Glomerular visceral epithelial cell (primary cell): ENCODE measurements around the gene HMCN1.
A peak's percentile ranks its signal among the peaks of the same experiment; 100 is the strongest.
"Not testable (repeated sequence)": the region's sequence is repeated elsewhere in the genome, so short reads cannot be mapped to it uniquely, and the experiment has no call there.

Experiments
- DNase-seq: peaks from one replicate; pipeline ENCODE4 v3.0.0-alpha.2; 2016; ENCODE audit errors: extremely low spot score

HMCN1 gene

GRCh38 chr1:186202776-186203175 is 468.6 kb downstream of the HMCN1 start:
- no peak for DNase-seq

GRCh38 chr1:186206048-186206570 is 471.9 kb downstream of the HMCN1 start:
- DNase-seq: no peak

- DNase-seq: no peak
Measured at GRCh38 chr1:186207391-186208085, 473.3 kb downstream of the HMCN1 start.

- DNase-seq: no peak
Measured at GRCh38 chr1:186208405-186209129, 474.4 kb downstream of the HMCN1 start.

- no peak for DNase-seq
Measured at GRCh38 chr1:186210258-186210657, 476.1 kb downstream of the HMCN1 start.

- DNase-seq: not testable (repeated sequence)
Measured at GRCh38 chr1:186211583-186211982, 477.4 kb downstream of the HMCN1 start.

GRCh38 chr1:186212568-186213224 is 478.5 kb downstream of the HMCN1 start:
- peak; percentile 88 for DNase-seq

GRCh38 chr1:186213225-186213607 is 479.0 kb downstream of the HMCN1 start:
- DNase-seq: no peak

GRCh38 chr1:186214791-186215190 is 480.6 kb downstream of the HMCN1 start:
- no peak for DNase-seq

- DNase-seq: no peak
Measured at GRCh38 chr1:186215636-186216035, 481.4 kb downstream of the HMCN1 start.

- DNase-seq: no peak
Measured at GRCh38 chr1:186218654-186219352, 484.6 kb downstream of the HMCN1 start.

GRCh38 chr1:186220067-186220466 is 485.9 kb downstream of the HMCN1 start:
- no peak for DNase-seq

- no peak for DNase-seq
Measured at GRCh38 chr1:186220911-186221310, 486.7 kb downstream of the HMCN1 start.

- DNase-seq: no peak
Measured at GRCh38 chr1:186225096-186225495, 490.9 kb downstream of the HMCN1 start.

- DNase-seq: no peak
Measured at GRCh38 chr1:186228749-186229148, 494.6 kb downstream of the HMCN1 start.

- no peak for DNase-seq
Measured at GRCh38 chr1:186231861-186232436, 497.8 kb downstream of the HMCN1 start.

- no peak for DNase-seq
Measured at GRCh38 chr1:186234976-186235686, 500.9 kb downstream of the HMCN1 start.

GRCh38 chr1:186235696-186236095 is 501.5 kb downstream of the HMCN1 start:
- DNase-seq: no peak

- DNase-seq: peak; percentile 78
Measured at GRCh38 chr1:186236921-186237320, 502.7 kb downstream of the HMCN1 start.

GRCh38 chr1:186239171-186239570 is 505.0 kb downstream of the HMCN1 start:
- DNase-seq: no peak

GRCh38 chr1:186240436-186240835 is 506.2 kb downstream of the HMCN1 start:
- DNase-seq: no peak
